HEK293 (cell line): ENCODE measurements around the gene SIRT7.

Source experiments
- AEBP2 ChIP-seq: fragments of 450-650 bp; formaldehyde crosslinking; IDR thresholded peaks from 2 replicates; pipeline ENCODE4 v1.5.1; 2016; ENCODE audit warnings: missing biosample characterization, missing genetic modification characterization, borderline replicate concordance
- EGR2 ChIP-seq: fragments of 450-650 bp; formaldehyde crosslinking; IDR thresholded peaks from 2 replicates; pipeline ENCODE4 v1.5.1; 2016; ENCODE audit warnings: low read depth, missing biosample characterization, missing genetic modification characterization
- HOXA7 ChIP-seq: sonication (generic); formaldehyde crosslinking; IDR thresholded peaks from 2 replicates; pipeline ENCODE4 v1.8.1; 2022; ENCODE audit warnings: missing genetic modification reagents, borderline replicate concordance
- KLF10 ChIP-seq: fragments of 450-650 bp; IDR thresholded peaks from 2 replicates; pipeline ENCODE4 v1.5.1; 2018; ENCODE audit warnings: missing biosample characterization, mild to moderate bottlenecking, missing genetic modification characterization
- KLF7 ChIP-seq: fragments of 450-650 bp; formaldehyde crosslinking; IDR thresholded peaks from 2 replicates; pipeline ENCODE4 v1.5.1; 2016; ENCODE audit warnings: missing biosample characterization, missing genetic modification characterization, borderline replicate concordance
- MEIS1 ChIP-seq: sonication (generic); formaldehyde crosslinking; IDR thresholded peaks from 2 replicates; pipeline ENCODE4 v1.8.1; 2022; ENCODE audit warnings: missing genetic modification reagents, mild to moderate bottlenecking, borderline replicate concordance
- PRDM1 ChIP-seq: fragments of 450-650 bp; formaldehyde crosslinking; IDR thresholded peaks from 2 replicates; pipeline ENCODE4; 2016; ENCODE audit warnings: missing biosample characterization, missing genetic modification characterization
- TCF7L2 ChIP-seq: IDR thresholded peaks from 2 replicates; pipeline ENCODE4 v1.6.1; 2011; ENCODE audit warnings: low read depth, mild to moderate bottlenecking, inconsistent platforms, low read length, moderate library complexity, borderline replicate concordance
- TRIM28 ChIP-seq: IDR thresholded peaks from 2 replicates; pipeline ENCODE4 v1.6.1; 2011; ENCODE audit warnings: low read length, control low read depth, borderline replicate concordance
- WT1 ChIP-seq: fragments of 450-650 bp; formaldehyde crosslinking; IDR thresholded peaks from 2 replicates; pipeline ENCODE4 v1.5.1; 2016; ENCODE audit warnings: missing biosample characterization, missing genetic modification characterization
- ZBTB8A ChIP-seq: fragments of 450-650 bp; formaldehyde crosslinking; IDR thresholded peaks from 2 replicates; pipeline ENCODE4 v1.5.1; 2016; ENCODE audit warnings: missing biosample characterization, missing genetic modification characterization
- ZIC2 ChIP-seq: fragments of 450-650 bp; formaldehyde crosslinking; IDR thresholded peaks from 2 replicates; pipeline ENCODE4 v1.5.1; 2016; ENCODE audit warnings: missing biosample characterization, missing genetic modification characterization
- ZNF157 ChIP-seq: fragments of 450-650 bp; formaldehyde crosslinking; IDR thresholded peaks from 2 replicates; pipeline ENCODE4 v1.5.1; 2016; ENCODE audit warnings: missing biosample characterization, missing genetic modification characterization
- ZNF202 ChIP-seq: fragments of 450-650 bp; formaldehyde crosslinking; IDR thresholded peaks from 2 replicates; pipeline ENCODE4 v1.5.1; 2016; ENCODE audit warnings: missing biosample characterization, missing genetic modification characterization, borderline replicate concordance
- ZNF211 ChIP-seq: fragments of 450-650 bp; formaldehyde crosslinking; IDR thresholded peaks from 2 replicates; pipeline ENCODE4 v1.5.1; 2016; ENCODE audit warnings: low read depth, missing biosample characterization, missing genetic modification characterization
- ZNF48 ChIP-seq: fragments of 450-650 bp; formaldehyde crosslinking; IDR thresholded peaks from 2 replicates; pipeline ENCODE4 v1.5.1; 2016; ENCODE audit warnings: missing biosample characterization, missing genetic modification characterization
- ZNF514 ChIP-seq: fragments of 450-650 bp; formaldehyde crosslinking; IDR thresholded peaks from 2 replicates; pipeline ENCODE4 v1.5.1; 2016; ENCODE audit warnings: missing biosample characterization, missing genetic modification characterization
- ZNF561 ChIP-seq: fragments of 450-650 bp; IDR thresholded peaks from 2 replicates; pipeline ENCODE4 v1.5.1; 2018; ENCODE audit warnings: missing biosample characterization, missing genetic modification characterization, borderline replicate concordance
- ZNF664 ChIP-seq: fragments of 450-650 bp; formaldehyde crosslinking; IDR thresholded peaks from 2 replicates; pipeline ENCODE4 v1.5.1; 2016; ENCODE audit warnings: missing biosample characterization, missing genetic modification characterization
- ZNF692 ChIP-seq: fragments of 450-650 bp; formaldehyde crosslinking; IDR thresholded peaks from 2 replicates; pipeline ENCODE4 v1.5.1; 2016; ENCODE audit warnings: missing biosample characterization, missing genetic modification characterization
- ZNF707 ChIP-seq: fragments of 450-650 bp; formaldehyde crosslinking; IDR thresholded peaks from 2 replicates; pipeline ENCODE4 v1.5.1; 2016; ENCODE audit warnings: missing biosample characterization, missing genetic modification characterization
- ZNF792 ChIP-seq: fragments of 450-650 bp; formaldehyde crosslinking; IDR thresholded peaks from 2 replicates; pipeline ENCODE4 v1.5.1; 2016; ENCODE audit warnings: missing biosample characterization, missing genetic modification characterization
- TF ChIP-seq, protein P1 (sequence below): fragments of 450-650 bp; formaldehyde crosslinking; IDR thresholded peaks from 2 replicates; pipeline ENCODE4 v1.5.1; 2016; ENCODE audit warnings: missing biosample characterization, missing genetic modification characterization
- TF ChIP-seq, protein P2 (sequence below): fragments of 450-650 bp; formaldehyde crosslinking; IDR thresholded peaks from 2 replicates; pipeline ENCODE4; 2016; ENCODE audit warnings: missing biosample characterization, missing genetic modification characterization
- TF ChIP-seq, protein P3 (sequence below): fragments of 450-650 bp; formaldehyde crosslinking; conservative IDR thresholded peaks from 2 replicates; pipeline ENCODE4 v1.5.1; 2016; ENCODE audit warnings: low read depth, missing biosample characterization, missing genetic modification characterization
- TF ChIP-seq, protein P4 (sequence below): fragments of 450-650 bp; IDR thresholded peaks from 2 replicates; pipeline ENCODE4 v1.5.1; 2018; ENCODE audit warnings: missing biosample characterization, mild to moderate bottlenecking, missing genetic modification characterization
- TF ChIP-seq, protein P5 (sequence below): fragments of 450-650 bp; formaldehyde crosslinking; IDR thresholded peaks from 2 replicates; pipeline ENCODE4 v1.5.1; 2016; ENCODE audit warnings: missing biosample characterization, missing genetic modification characterization

The SIRT7 gene

GRCh38 chr17:81960130-81960958 lies 42.4 kb upstream of the SIRT7 start (continued):
- TF ChIP-seq, protein P1, sequence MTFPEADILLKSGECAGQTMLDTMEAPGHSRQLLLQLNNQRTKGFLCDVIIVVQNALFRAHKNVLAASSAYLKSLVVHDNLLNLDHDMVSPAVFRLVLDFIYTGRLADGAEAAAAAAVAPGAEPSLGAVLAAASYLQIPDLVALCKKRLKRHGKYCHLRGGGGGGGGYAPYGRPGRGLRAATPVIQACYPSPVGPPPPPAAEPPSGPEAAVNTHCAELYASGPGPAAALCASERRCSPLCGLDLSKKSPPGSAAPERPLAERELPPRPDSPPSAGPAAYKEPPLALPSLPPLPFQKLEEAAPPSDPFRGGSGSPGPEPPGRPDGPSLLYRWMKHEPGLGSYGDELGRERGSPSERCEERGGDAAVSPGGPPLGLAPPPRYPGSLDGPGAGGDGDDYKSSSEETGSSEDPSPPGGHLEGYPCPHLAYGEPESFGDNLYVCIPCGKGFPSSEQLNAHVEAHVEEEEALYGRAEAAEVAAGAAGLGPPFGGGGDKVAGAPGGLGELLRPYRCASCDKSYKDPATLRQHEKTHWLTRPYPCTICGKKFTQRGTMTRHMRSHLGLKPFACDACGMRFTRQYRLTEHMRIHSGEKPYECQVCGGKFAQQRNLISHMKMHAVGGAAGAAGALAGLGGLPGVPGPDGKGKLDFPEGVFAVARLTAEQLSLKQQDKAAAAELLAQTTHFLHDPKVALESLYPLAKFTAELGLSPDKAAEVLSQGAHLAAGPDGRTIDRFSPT (tag by site-specific recombination): peak; percentile 24; the same call in 1 of the 2 replicates
- TF ChIP-seq EGR2 (tag by site-specific recombination) (peak; percentile 59), ZNF48 (tag by site-specific recombination) (no peak), ZBTB8A (0 out of 2 replicates have a peak, but pooled peaks have one; percentile 22), ZNF664 (tag by site-specific recombination) (no peak), ZNF157 (tag by site-specific recombination) (no peak), PRDM1 (no peak), KLF7 (tag by site-specific recombination) (no peak), WT1 (no peak), MEIS1 (CRISPR knock-in tag) (no peak), ZNF692 (no peak), ZNF707 (tag by site-specific recombination) (no peak), ZNF211 (no peak), ZNF561 (tag by site-specific recombination) (no peak), ZNF792 (tag by site-specific recombination) (no peak), TRIM28 (no peak), ZNF202 (tag by site-specific recombination) (no peak), ZNF514 (tag by site-specific recombination) (no peak), TCF7L2 (no peak), AEBP2 (tag by site-specific recombination) (no peak), HOXA7 (CRISPR knock-in tag) (no peak), KLF10 (tag by site-specific recombination) (no peak), ZIC2 (tag by site-specific recombination) (peak; percentile 85)
- TF ChIP-seq, protein P2, sequence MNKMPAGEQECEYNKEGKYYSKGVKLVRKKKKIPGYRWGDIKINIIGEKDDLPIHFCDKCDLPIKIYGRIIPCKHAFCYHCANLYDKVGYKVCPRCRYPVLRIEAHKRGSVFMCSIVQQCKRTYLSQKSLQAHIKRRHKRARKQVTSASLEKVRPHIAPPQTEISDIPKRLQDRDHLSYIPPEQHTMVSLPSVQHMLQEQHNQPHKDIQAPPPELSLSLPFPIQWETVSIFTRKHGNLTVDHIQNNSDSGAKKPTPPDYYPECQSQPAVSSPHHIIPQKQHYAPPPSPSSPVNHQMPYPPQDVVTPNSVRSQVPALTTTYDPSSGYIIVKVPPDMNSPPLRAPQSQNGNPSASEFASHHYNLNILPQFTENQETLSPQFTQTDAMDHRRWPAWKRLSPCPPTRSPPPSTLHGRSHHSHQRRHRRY (tag by site-specific recombination): no peak
- TF ChIP-seq, protein P3, sequence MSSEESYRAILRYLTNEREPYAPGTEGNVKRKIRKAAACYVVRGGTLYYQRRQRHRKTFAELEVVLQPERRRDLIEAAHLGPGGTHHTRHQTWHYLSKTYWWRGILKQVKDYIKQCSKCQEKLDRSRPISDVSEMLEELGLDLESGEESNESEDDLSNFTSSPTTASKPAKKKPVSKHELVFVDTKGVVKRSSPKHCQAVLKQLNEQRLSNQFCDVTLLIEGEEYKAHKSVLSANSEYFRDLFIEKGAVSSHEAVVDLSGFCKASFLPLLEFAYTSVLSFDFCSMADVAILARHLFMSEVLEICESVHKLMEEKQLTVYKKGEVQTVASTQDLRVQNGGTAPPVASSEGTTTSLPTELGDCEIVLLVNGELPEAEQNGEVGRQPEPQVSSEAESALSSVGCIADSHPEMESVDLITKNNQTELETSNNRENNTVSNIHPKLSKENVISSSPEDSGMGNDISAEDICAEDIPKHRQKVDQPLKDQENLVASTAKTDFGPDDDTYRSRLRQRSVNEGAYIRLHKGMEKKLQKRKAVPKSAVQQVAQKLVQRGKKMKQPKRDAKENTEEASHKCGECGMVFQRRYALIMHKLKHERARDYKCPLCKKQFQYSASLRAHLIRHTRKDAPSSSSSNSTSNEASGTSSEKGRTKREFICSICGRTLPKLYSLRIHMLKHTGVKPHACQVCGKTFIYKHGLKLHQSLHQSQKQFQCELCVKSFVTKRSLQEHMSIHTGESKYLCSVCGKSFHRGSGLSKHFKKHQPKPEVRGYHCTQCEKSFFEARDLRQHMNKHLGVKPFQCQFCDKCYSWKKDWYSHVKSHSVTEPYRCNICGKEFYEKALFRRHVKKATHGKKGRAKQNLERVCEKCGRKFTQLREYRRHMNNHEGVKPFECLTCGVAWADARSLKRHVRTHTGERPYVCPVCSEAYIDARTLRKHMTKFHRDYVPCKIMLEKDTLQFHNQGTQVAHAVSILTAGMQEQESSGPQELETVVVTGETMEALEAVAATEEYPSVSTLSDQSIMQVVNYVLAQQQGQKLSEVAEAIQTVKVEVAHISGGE (tag by site-specific recombination): no peak
- TF ChIP-seq, protein P4, sequence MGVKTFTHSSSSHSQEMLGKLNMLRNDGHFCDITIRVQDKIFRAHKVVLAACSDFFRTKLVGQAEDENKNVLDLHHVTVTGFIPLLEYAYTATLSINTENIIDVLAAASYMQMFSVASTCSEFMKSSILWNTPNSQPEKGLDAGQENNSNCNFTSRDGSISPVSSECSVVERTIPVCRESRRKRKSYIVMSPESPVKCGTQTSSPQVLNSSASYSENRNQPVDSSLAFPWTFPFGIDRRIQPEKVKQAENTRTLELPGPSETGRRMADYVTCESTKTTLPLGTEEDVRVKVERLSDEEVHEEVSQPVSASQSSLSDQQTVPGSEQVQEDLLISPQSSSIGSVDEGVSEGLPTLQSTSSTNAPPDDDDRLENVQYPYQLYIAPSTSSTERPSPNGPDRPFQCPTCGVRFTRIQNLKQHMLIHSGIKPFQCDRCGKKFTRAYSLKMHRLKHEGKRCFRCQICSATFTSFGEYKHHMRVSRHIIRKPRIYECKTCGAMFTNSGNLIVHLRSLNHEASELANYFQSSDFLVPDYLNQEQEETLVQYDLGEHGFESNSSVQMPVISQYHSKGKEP: no peak
- TF ChIP-seq, protein P5, sequence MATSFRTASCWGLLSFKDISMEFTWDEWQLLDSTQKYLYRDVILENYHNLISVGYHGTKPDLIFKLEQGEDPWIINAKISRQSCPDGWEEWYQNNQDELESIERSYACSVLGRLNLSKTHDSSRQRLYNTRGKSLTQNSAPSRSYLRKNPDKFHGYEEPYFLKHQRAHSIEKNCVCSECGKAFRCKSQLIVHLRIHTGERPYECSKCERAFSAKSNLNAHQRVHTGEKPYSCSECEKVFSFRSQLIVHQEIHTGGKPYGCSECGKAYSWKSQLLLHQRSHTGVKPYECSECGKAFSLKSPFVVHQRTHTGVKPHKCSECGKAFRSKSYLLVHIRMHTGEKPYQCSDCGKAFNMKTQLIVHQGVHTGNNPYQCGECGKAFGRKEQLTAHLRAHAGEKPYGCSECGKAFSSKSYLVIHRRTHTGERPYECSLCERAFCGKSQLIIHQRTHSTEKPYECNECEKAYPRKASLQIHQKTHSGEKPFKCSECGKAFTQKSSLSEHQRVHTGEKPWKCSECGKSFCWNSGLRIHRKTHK: no peak
